Adipose tissue (tissue), 3 donors: ENCODE data around the gene RAB6A. TPM values are rescaled to one million over a fixed set of nuclear protein-coding genes. Genes with fewer than 3 reads are reported as not detected.
"Not testable (repeated sequence)": the region's sequence is repeated elsewhere in the genome, so short reads cannot be mapped to it uniquely, and the experiment has no call there.

Source experiments
- H3K27ac ChIP-seq: one replicate; pipeline ENCODE4 v1.5.1; 2013; ENCODE audit warnings: low read depth, low read length
- WGBS, 3 donors: extraction: QIAGEN DNeasy Blood & Tissue Kit; methylation state at CpG; one replicate each; pipeline ENCODE4 v1.1.7; 2013; 5-methylcytosine and 5-hydroxymethylcytosine counted together
- polyA plus RNA-seq, 3 donors: library from polyadenylated mRNA; stranded (reverse); fragments of 200-250 nt; gene quantifications; one replicate each; pipeline ENCODE4 v1.2.3, GENCODE V29; 2013
- donor health status: healthy with polysubstance abuse.
- donor health status: Bipolar disorder and iron deficiency.
- donor health status: healthy.

RAB6A gene
- polyA plus RNA-seq, 3 donors, result 28.9 to 80.1 (median 48.1) TPM

DNA sequence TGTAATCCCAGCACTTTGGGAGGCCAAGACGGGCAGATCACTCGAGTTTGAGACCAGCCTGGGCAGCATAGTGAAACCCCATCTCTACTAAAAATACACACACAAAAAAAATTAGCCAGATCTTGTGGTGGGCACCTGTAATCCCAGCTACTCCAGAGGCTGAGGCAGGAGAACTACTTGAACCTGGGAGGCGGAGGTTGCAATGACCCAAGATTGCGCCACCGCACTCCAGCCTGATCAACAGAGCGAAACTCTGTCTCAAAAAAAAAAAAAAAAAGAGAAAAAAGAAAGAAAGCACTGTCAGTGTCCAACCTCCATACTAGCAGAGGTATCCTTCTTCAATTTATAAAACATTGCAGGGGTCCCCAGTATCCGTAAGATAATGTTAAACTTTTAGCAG, 17.8 kb downstream of the RAB6A start:
- WGBS, 3 donors, result 88 to 97% (median 93%) methylated on average over 7 of the region's 7 CpGs
- no peak overlapping the region for H3K27ac ChIP-seq

DNA sequence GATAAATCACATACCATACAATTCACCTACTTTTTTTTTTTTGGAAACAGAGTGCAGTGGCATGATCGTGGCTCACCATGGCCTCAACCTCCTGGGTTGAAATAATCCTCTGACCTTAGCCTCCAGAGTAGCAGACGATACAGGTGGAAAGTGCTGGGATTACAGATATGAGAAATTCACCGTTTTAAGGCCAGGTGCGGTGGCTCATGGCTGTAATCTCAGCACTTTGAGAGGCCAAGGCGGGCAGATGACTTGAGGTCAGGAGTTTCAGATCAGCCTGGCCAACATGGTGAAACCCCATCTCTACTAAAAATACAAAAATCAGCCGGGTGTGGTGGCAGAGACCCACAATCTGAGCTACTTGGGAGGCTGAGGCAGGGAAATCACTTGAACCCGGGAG, 24.9 kb downstream of the RAB6A start:
- 74 to 87% (median 79%) methylated on average over 7 of the region's 7 CpGs for WGBS, 3 donors
- H3K27ac ChIP-seq, result not testable (repeated sequence)

DNA sequence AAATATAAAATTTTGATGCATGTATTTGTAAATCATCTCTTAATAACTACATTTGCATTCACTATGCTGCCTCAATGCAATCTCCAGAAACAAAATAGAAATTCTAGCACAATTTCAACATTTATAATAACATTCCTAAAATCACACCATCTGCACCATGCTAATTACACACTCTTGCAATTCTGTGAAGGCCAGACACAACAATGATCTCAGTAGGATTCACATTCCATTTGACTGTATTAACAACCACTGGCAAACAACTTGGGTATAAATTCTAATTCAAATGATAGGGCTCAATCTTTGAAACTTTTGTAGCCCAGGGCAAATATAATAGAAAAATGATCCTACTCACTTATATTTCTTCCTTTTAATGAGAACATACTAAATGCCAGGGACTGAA, 25.9 kb downstream of the RAB6A start:
- H3K27ac ChIP-seq, result no peak overlapping the region

DNA sequence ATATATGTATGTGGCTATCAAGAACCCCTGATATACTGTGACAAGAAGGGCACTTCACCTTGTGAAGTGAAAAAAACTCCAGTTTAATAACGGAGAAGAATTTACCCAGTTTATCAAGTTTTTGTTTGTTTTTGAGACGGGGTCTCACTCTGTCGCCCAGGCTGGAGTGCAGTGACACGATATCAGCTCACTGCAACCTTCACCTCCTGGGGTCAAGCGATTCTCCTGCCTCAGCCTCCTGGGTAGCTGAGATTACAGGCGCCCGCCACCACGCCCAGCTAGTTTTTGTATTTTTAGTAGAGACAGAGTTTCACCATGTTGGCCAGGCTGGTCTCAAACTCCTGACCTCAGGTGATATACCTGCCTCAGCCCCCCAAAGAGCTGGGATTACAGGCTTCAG, 26.9 kb downstream of the RAB6A start:
- WGBS, 3 donors, result 78 to 98% (median 92%) methylated on average over 8 of the region's 8 CpGs
- not testable (repeated sequence) for H3K27ac ChIP-seq

DNA sequence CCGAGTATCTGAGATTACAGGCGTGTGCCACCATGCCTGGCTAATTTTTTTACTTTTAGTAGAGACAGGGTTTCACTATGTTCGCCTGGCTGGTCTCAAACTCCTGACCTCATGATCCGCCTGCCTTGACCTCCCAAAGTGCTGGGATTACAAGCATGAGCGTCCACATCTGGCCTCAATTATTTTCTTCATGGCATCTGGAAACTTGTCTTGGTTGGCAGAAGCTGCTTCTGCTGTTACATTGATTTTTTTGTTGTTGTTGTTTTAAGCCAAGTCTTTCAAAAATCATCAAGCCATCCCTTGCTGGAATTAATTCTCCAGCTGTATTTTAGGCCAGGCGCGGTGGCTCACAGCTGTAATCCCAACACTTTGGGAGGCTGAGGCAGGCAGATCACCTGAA, 27.9 kb downstream of the RAB6A start:
- WGBS, 3 donors, result 86 to 98% (median 97%) methylated on average over 7 of the region's 7 CpGs
- H3K27ac ChIP-seq, result not testable (repeated sequence)

DNA sequence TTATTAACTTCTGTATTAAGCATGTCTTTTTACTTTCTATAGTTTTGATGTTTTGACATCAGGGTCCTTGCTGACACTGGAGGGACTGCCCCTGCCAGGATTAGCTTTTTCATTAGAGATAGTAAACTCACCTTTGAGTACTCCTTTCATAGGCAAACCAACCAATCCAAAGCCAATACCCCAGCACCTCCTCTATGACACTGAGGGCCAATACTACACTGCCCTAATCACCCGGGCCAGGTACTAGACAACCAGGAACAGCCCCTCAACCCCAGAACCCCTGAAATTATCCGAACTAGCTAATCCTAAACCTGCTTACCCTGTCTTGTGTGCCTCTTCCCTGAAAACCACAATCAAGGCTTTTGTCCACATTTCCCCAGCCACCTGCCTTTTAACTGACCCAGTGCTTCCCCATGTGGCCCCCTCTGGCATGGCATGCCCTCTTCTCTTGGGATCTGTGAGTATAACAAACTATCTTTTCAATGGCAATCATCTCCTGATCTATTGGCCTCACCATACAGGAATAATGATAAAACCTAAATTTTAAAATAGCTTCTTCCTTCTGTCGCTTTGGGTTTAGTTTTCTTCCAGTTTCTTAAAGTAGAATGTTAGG, 31.2 kb downstream of the RAB6A start:
- WGBS, 3 donors, result 94 to 98% (median 97%) methylated on average over 3 of the region's 3 CpGs
- no peak overlapping the region for H3K27ac ChIP-seq

DNA sequence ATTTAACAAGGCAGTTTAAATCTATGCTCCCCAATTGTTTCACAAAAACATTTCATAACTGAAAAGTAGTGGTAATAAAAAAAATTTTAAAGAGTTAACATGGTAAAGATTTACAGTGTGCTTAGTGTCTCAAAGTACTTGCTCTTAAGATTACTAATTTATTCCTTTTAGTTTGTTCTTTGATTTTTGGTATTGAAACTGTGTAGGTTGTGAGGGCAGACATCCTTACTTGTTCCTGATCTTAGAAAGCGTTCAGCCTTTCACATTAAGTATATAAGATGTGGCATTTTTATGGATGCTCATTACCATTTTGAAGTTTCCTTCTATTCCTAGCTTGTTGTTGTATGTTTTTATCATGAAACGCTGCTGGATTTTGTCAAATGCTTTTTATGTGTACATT, 32.9 kb downstream of the RAB6A start:
- no peak overlapping the region for H3K27ac ChIP-seq
- 84 to 94% (median 88%) methylated on average over 2 of the region's 2 CpGs for WGBS, 3 donors

DNA sequence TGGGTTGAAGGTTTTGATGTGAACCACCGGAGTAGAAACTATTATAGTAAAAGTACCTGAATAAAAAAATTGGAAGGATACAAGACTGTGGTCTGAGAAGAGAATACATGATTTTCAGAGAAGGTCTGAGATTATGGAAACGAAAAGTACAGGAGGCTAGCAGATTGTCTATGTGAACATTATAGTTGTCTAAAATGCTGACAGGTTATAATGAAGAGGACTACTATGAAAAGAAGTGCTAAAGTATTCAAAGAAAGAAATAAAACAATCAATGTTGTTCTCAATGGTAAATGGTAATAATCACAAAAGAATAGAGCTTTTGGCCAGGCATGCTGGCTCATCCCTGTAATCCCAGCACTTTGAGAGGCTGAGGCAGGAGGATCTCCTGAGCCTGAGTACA, 34.0 kb downstream of the RAB6A start:
- WGBS, 3 donors, result 86 to 93% (median 92%) methylated on average over 2 of the region's 2 CpGs
- no peak overlapping the region for H3K27ac ChIP-seq

DNA sequence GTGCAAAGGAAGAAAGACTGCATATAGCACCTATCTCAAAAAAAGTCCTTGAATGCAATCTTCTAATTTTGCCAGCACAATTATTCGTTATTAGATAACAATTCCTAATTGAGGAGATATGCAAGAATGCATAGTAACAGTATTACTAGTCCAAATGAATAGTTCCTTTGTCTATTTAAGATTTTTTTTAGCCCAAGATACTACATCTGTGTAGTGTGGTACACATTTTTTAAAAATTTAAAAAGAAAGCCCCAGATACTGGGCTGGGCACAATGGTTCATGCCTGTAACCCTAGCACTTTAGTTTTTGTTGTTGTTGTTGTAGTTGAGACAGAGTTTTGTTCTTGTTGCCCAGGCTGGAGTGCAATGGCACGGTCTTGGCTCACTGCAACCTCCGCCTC, 43.7 kb downstream of the RAB6A start:
- H3K27ac ChIP-seq, result no peak overlapping the region
- WGBS, 3 donors, result 73 to 96% (median 95%) methylated on average over 3 of the region's 3 CpGs

DNA sequence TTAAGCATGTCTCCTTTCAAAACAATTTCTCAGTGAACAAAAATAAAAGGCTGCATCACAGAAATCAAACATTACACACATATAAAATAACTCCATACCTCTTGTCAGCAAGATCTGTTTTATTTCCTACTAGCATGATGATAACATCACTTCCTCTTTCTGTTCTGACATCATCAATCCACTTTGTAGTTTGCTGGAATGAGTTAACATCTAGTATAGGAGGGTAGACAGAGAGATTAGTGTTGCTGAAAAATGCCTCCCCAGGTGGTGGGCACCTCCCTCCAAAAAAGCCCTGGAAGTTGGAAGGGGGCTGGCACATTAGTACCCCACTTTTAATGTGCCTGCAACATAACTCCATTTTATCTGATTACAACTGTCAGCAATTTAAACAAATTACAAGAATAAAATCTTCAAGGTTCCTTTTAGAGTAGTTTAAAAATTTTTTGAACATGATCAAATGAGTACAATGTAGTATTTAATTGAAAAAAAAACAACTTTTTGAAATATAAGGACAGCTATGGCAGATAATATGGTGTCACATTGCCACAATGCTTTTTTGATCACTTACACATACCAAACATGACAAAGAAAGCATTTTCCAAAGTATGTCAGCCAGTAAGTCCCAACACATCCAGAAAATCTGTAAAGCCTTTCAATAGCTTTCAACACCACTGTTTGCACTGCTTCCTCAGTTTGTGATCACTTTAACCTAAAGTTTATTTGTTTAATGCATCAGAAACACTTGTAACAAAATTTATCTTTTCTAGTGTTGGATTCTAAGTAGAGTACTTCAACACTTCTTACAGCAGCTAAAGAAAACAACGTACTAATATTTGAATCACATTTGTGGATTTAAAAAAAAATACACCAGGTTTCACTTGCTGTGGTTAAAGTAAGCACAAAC, 44.5 kb downstream of the RAB6A start:
- 54 to 92% (median 69%) methylated on average over 1 of the region's 1 CpG for WGBS, 3 donors
- H3K27ac ChIP-seq, result no peak overlapping the region

DNA sequence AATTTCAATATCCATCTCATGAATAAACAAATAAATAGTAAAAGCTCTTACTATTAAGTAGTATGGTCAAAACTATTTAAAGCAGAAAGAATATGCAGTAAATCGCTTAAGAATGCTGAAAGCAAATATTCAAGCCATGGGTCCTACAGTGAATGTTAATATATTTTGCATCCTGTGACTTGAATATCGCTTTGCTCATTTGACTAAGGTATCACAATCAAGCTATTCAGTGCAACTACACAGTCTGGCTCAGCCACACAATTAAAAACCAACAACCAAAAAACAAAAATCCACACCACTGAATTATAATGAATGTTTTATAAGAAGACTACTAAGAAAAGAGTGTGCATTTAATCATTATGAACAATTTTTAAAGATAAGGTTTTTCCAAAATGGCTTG, 45.3 kb downstream of the RAB6A start:
- H3K27ac ChIP-seq, result no peak overlapping the region
- WGBS, 3 donors, result 93 to 96% (median 94%) methylated on average over 2 of the region's 2 CpGs

DNA sequence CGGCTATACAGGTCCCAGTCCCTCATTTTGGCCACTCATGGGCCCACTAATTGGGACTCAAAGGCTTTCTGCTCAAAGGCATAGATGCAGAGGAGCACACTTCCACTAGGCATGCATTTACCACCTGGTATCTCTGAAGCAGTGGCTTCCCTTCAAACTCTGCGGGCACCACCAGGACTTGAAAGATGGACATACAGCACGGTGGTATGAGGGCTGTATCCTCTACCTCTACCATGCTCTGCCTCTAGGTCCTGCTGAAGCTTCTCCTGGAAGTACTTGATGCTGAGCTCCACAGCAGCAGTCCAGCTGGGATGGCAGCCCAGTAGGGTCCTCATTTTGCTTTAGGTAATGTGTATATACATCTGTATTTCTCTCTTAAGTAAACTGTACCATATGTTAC, 49.9 kb downstream of the RAB6A start:
- no peak overlapping the region for H3K27ac ChIP-seq
- 92 to 100% (median 94%) methylated on average over 3 of the region's 3 CpGs for WGBS, 3 donors

DNA sequence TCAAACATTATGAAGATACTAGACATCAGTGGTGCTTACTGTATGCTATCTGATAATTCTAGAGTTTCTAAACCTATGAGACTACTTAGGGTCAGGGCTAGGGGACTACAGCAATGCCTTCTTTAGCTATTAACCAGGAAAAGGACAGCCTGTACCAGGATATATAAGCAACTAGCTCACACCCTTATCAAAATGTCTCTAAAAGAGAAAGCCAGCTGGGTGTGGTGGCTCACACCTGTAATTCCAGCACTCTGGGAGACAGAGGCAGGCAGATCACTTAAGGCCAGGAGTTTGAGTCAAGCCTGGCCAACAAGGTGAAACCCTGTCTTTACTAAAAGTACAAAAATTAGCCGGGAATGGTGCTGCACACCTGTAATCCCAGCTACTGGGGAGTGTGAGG, 55.8 kb downstream of the RAB6A start:
- 93 to 100% (median 95%) methylated on average over 1 of the region's 1 CpG for WGBS, 3 donors
- H3K27ac ChIP-seq, result no peak overlapping the region

DNA sequence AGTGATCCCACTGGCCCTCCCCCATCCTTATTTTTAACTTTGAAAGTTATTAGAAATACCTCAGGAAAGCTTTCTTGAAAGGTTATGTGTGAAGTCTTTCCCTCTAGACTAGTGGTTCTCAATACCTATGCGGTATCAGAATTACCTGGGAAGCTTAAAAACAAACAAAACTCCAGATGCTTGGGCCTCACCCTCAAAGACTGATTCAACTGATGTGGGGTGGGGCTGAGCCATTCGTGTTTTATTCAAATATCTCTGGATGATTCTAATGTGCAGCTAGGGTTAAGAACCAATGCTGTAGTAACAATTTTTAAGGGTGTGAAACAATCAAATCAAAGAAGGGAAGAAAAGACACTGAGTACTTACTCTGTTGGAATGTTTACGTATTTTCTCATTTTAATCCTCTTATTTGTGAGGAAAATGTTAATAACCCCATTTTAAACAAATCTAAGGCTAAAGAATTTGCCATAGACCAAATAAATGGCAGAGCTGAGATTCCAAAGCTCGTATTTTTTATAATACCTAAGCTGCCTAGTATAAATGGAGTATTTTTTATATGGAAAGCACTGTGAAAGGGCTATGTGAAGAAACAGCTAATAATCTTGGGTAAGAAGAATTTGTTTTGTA, 66.9 kb downstream of the RAB6A start:
- 89 to 96% (median 95%) methylated on average over 4 of the region's 4 CpGs for WGBS, 3 donors
- no peak overlapping the region for H3K27ac ChIP-seq

DNA sequence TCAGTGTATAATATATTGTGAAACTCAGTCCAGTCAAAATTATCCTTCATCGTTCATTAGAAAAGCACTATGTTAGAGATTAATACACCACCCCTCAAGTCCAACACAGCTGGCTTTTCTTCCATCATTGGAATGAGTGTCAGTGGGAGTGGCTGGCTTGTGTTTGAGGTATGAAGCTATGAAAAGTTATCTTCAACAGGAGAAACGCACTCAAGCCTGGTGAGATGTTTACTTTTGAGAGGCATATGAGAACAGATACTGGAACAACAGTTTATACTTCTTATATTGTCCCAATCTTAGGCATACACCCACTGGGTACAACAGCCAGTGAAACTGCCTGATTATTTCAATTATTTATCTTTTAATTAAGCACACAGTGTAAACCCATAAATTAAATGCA, 80.2 kb downstream of the RAB6A start:
- WGBS, 3 donors, result 29 to 73% (median 67%) methylated on average over 2 of the region's 2 CpGs
- H3K27ac ChIP-seq, result no peak overlapping the region

DNA sequence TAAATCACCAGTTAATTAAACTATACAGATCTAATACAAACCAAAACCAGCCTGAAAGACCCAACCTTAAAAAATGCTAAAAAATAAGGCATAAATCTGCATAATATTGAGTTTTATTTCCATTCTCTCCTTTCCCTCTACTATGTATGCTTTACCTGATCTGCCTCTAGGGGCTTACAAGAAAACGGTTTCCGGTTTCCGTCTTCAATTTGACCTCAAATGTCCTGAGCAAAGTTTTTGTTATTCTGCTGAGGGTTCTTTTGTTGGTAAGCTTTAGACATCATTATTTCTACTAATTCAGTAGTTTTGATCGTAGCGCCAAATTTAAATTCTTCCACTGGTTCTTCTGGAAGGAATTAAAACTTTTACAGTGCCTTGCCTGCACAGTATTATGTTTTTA, 84.3 kb downstream of the RAB6A start:
- WGBS, 3 donors, result 84 to 94% (median 86%) methylated on average over 5 of the region's 5 CpGs
- H3K27ac ChIP-seq, result not testable (repeated sequence)

DNA sequence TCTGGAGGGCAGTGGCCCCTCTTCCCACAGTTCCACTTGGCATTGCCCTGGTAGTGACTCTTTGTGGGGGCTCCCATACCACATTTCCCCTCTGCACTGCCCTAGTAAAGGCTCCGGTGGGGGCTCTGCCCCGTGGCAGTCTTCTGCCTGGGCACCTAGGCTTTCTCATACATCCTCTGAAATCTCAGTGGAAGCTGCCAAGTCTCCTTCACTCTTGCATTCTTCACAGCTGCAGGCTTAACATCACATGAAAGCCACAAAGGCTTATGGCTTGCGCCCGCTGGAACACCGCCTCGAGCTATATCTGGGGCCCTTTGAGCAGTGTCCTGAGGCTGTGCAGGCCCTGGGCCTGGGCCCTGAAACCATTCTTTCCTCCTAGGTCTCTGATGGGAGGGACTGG, 89.2 kb downstream of the RAB6A start:
- H3K27ac ChIP-seq, result no peak overlapping the region
- WGBS, 3 donors, result 91 to 98% (median 95%) methylated on average over 6 of the region's 6 CpGs

DNA sequence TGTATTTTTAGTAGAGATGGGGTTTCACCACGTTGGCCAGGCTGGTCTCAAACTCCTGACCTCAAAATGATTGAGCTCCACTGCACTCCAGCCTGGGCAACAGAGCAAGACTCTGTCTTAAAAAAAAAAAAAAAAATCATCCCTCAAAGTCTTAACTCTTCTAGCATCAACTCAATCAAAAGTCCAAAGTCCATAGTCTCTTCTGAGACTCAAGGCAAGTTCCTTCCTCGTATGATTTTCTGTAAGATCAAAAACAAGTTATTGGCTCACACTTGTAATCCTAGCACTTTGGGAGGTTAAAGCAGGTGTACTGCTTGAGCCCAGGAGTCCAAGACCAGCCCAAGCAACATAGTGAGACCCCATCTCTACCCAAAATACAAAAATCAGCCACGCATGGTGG, 90.1 kb downstream of the RAB6A start:
- WGBS, 3 donors, result 81 to 94% (median 94%) methylated on average over 3 of the region's 3 CpGs
- H3K27ac ChIP-seq, result no peak overlapping the region

DNA sequence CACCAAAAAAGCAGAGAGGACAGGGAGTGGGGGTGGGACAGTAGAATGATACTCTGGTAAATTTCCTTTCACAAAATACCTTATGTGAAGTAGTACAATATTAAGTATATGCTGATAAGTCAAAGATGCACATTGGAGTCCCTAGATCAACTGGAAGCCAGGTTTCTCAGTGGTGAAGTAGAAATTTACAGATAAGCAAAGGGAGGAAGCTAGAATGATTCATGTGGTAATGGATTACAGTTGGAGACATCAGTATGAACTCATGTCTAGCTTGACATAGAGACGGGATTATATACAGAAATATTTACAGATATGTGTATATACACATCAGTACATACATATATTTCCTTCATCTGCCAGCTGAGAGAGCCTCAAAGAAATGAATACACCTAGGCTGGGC, 93.0 kb downstream of the RAB6A start:
- WGBS, 3 donors, result 83 to 88% (median 86%) methylated on average over 1 of the region's 1 CpG
- no peak overlapping the region for H3K27ac ChIP-seq

DNA sequence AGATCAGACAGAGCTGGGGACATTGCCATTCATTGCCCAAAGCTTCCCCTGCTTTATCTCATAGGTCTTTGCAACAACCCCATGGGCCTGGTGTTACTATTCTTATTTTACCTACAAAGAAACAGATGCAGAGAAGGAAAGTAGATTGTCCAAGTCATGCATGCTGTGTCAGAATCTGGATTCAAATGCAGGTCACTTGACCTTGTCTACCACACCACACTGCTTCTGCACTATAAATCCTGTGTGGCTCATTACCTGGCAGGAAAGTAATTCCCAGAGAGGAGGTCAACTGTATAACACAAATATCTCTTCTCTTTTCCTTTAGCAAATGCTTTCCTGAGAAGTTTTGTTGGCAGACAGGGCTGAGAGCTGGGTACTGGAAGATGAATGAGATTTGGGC, 96.0 kb downstream of the RAB6A start:
- no peak overlapping the region for H3K27ac ChIP-seq
